ENCODE measurements around the gene IGLL1. TPM values are rescaled to one million over a fixed set of nuclear protein-coding genes. Genes with fewer than 3 reads are reported as not detected.

The IGLL1 gene
- total and polyA plus RNA-seq, 7 donors = not detected

DNA sequence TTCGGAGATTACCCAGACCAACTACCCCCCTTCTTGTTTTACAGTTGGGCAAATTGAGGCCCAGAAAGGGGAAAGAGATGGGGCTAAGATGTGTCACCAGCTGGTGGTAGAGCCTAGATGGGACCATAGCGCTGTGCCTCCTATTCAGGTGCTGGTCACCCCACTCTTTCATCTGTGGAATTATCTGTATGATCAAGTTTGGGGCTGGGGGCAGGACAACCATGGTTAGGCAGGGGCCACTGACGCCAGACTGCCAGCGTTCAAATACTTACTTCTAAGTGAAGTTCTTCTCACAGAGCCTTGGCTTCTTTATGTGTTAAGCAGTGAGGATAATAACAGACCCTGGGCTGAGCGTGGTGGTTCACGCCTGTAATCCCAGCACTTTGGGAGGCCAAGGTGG is 55.9 kb downstream of the IGLL1 start:
- WGBS, 3 donors = 95 to 99% (median 98%) methylated on average over 6 of the region's 6 CpGs
- ATAC-seq (no peak), DNase-seq (no peak)
- Histone ChIP-seq H3K27ac (no peak overlapping the region), H3K36me3 (ENCODE audit: insufficient read depth in 1 of 2, low read depth in 1 of 2) (no peaks in the 10 kb centered on the region), H3K9me3 (no peaks in the 10 kb centered on the region), H3K27me3 (ENCODE audit: insufficient read depth in 3 of 3, low read length in 2 of 3) (peaks cover 0 to 24% (median 4%) of the 10 kb centered on the region in 3 donors), H3K4me1 (no peaks in the 10 kb centered on the region), H3K4me3 (no peak overlapping the region)
- no peak for TF ChIP-seq CTCF (IDR thresholded peaks at IDR 0.05)
- intact Hi-C loops (cut with DNase I) = no loop called here

DNA sequence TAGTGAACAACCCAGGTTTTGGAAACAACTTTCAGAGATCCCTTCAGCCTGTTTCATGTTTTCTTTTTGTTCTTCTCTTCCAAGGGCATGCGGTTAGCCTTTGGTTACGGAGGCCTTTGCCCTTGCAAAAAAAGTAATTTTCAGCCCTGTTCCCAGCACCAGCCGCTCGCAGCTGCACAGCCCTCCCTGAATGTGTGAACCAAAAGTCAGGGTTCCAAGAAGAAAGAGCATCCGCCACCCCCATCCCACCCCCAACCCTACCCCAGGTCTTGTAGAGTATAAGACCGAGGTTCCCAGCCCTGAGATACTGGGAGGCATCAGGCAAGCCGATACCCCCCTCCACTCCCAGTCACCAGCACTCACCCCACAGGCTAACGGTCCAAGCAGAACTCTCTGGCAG is 56.4 kb downstream of the IGLL1 start:
- H3K4me3 ChIP-seq = no peak overlapping the region
- H3K36me3 ChIP-seq (ENCODE audit: insufficient read depth in 1 of 2, low read depth in 1 of 2) = no peaks in the 10 kb centered on the region
- no peak for TF ChIP-seq CTCF (IDR thresholded peaks at IDR 0.05)
- intact Hi-C loops (cut with DNase I) = no loop called here
- WGBS, 3 donors = 88 to 90% (median 88%) methylated on average over 8 of the region's 8 CpGs
- no peaks in the 10 kb centered on the region for H3K4me1 ChIP-seq
- H3K9me3 ChIP-seq = no peaks in the 10 kb centered on the region
- H3K27me3 ChIP-seq (ENCODE audit: insufficient read depth in 3 of 3, low read length in 2 of 3) = peaks cover 0 to 24% (median 4%) of the 10 kb centered on the region in 3 donors
- H3K27ac ChIP-seq = no peak overlapping the region
- ATAC-seq (no peak), DNase-seq (no peak)

Other genes with a start within 250 kb of the IGLL1 start
- under 1 TPM in 1 of 4 donors, not detected in 3; 0.21 TPM for gene DRICH1, start 52.0 kb upstream of the IGLL1 start, total RNA-seq
- gene DRICH1, start 52.0 kb upstream of the IGLL1 start, polyA plus RNA-seq = under 1 TPM in 2 of 3 donors, not detected in 1; 0.03 to 0.07 TPM
- under 1 TPM in 1 of 4 donors, not detected in 3; 0.40 TPM for gene RGL4, start 110.7 kb upstream of the IGLL1 start, total RNA-seq
- under 1 TPM; 0.04 to 0.26 (median 0.10) TPM for gene RGL4, start 110.7 kb upstream of the IGLL1 start, polyA plus RNA-seq
- gene ZNF70, start 170.8 kb upstream of the IGLL1 start, total RNA-seq = 10 to 100 TPM in 1 of 4 donors, 1 to 10 TPM in 3; 2.1 to 12.9 (median 4.0) TPM
- gene ZNF70, start 170.8 kb upstream of the IGLL1 start, polyA plus RNA-seq = 1 to 10 TPM; 1.2 to 3.8 (median 1.8) TPM
- 1 to 10 TPM in 2 of 4 donors, under 1 TPM in 2; 0.79 to 3.2 (median 0.99) TPM for gene VPREB3, start 174.1 kb upstream of the IGLL1 start, total RNA-seq
- gene VPREB3, start 174.1 kb upstream of the IGLL1 start, polyA plus RNA-seq = under 1 TPM; 0.61 to 0.89 (median 0.82) TPM
- gene C22orf15, start 182.7 kb upstream of the IGLL1 start, total RNA-seq = under 1 TPM in 1 of 4 donors, not detected in 3; 0.34 TPM
- under 1 TPM in 1 of 3 donors, not detected in 2; 0.04 TPM for gene C22orf15, start 182.7 kb upstream of the IGLL1 start, polyA plus RNA-seq
- gene CHCHD10, start 187.7 kb upstream of the IGLL1 start, total RNA-seq = 1,000 to 10,000 TPM in 1 of 4 donors, 100 to 1,000 TPM in 3; 659 to 1,066 (median 865) TPM
- 100 to 1,000 TPM; 460 to 861 (median 645) TPM for gene CHCHD10, start 187.7 kb upstream of the IGLL1 start, polyA plus RNA-seq
- gene MMP11, start 192.6 kb upstream of the IGLL1 start, total RNA-seq = 1 to 10 TPM; 1.3 to 2.9 (median 1.5) TPM
- under 1 TPM; 0.35 to 0.47 (median 0.43) TPM for gene MMP11, start 192.6 kb upstream of the IGLL1 start, polyA plus RNA-seq
- 10 to 100 TPM; 21.9 to 76.6 (median 48.3) TPM for gene SMARCB1, start 206.7 kb upstream of the IGLL1 start, total RNA-seq
- gene SMARCB1, start 206.7 kb upstream of the IGLL1 start, polyA plus RNA-seq = 10 to 100 TPM; 20.7 to 47.6 (median 38.4) TPM

All from psoas muscle (tissue), 8 donors.